ENCODE results near the gene MAD2L2.

Gene MAD2L2

DNA sequence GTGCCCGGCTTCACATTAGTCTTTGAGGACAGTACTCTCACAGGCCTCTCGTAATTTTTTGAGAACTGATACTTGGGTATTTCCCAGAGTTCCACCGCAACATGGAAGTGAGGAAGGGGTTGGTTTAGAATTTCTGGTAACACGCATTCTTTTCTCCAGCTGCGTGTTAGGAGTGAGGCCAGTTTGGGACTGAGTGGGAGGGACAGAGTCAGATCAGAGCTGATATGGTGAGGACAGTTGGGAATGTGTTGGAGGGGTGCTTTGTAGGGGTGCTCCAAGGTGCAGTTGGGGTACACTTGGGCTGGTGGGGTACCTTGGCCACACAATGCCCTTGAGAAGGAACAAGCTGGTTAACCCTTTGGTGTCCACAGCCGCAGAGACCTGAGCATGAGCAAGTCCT is 10.2 kb downstream of the MAD2L2 start:
- CTCF ChIA-PET: interaction anchor here (0.7 kb wide), 1 partner anchor 24 kb away, joined by 3 read pairs; no protein-coding TSS in a partner anchor
- no peak overlapping the region for H3K27ac ChIP-seq
- POLR2A ChIA-PET (ENCODE audit: low non-redundant PET): no interaction called here
- TF ChIP-seq, protein P1, sequence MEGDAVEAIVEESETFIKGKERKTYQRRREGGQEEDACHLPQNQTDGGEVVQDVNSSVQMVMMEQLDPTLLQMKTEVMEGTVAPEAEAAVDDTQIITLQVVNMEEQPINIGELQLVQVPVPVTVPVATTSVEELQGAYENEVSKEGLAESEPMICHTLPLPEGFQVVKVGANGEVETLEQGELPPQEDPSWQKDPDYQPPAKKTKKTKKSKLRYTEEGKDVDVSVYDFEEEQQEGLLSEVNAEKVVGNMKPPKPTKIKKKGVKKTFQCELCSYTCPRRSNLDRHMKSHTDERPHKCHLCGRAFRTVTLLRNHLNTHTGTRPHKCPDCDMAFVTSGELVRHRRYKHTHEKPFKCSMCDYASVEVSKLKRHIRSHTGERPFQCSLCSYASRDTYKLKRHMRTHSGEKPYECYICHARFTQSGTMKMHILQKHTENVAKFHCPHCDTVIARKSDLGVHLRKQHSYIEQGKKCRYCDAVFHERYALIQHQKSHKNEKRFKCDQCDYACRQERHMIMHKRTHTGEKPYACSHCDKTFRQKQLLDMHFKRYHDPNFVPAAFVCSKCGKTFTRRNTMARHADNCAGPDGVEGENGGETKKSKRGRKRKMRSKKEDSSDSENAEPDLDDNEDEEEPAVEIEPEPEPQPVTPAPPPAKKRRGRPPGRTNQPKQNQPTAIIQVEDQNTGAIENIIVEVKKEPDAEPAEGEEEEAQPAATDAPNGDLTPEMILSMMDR (conservative IDR thresholded peaks at IDR 0.05; ENCODE audit: low read depth): no peak
- DNase-seq (ENCODE audit: low spot score): no peak

DNA sequence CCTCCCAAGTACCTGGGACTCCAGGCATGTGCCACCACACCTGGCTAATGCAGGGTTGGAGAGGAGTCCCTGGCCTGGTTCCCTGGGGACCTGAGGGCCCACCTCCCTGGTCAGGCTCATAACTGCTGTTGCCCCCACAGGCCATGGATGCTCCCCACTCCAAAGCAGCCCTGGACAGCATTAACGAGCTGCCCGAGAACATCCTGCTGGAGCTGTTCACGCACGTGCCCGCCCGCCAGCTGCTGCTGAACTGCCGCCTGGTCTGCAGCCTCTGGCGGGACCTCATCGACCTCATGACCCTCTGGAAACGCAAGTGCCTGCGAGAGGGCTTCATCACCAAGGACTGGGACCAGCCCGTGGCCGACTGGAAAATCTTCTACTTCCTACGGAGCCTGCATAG is 12.4 kb downstream of the MAD2L2 start:
- POLR2A ChIA-PET (ENCODE audit: low non-redundant PET): no interaction called here

DNA sequence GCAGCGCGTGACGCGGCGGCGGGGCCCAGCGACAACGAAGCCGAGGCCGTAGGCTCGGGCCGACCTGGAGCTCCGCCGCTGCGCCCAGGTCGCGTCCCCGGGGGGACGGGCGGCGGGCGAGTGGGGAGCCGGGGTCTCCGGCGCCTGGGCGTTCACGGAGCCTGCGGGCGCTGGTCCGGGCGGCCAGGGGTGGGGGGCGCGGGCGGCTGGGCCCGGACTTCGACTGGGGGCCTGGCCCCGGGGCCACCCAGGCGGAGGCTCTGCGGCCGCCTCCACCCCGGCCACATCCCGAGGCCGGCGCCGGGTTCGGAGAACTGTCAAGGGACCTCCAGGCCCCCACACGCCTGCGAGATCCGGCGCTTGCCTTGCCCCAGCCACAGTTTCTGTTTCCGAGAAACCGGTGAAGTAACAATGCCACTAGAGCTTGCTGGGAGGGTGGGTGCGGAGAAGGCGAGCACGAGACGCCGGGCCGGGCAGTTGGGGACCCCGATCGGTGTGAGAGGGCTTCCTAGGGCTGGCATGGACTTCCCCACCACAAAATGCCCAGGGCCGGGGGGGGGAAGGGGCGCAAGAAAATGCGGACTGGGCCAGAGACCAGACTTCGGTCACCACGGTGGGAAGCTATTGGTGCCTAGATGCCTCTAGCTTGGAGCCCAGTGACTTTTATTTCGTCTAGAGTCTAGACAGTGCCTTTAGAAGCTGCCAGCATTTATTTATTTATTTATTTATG is 16.4 kb downstream of the MAD2L2 start:
- CTCF ChIA-PET: interaction anchor here (0.7 to 2.4 kb wide), 13 partner anchors 9 to 627 kb away, joined by 3 to 21 read pairs (median 6); partner anchors contain the start of genes FBXO2 and FBXO44
- POLR2A ChIA-PET (ENCODE audit: low non-redundant PET): interaction anchor here (0.5 to 1.2 kb wide), 5 partner anchors 8 to 245 kb away, joined by 3 to 4 read pairs (median 3); no protein-coding TSS in a partner anchor
- DNase-seq (ENCODE audit: low spot score): peak; percentile 10
- TF ChIP-seq, protein P1 (conservative IDR thresholded peaks at IDR 0.05; ENCODE audit: low read depth): peak; percentile 46; the same call in 1 of the 2 replicates
- H3K27ac ChIP-seq: peak overlapping the region; percentile 66

More for the DNA sequence above, 12.4 kb downstream of the MAD2L2 start:
- TF ChIP-seq, protein P1 (conservative IDR thresholded peaks at IDR 0.05; ENCODE audit: low read depth): no peak
- peak overlapping the region; percentile 12; the same call in 1 of the 2 replicates for H3K27ac ChIP-seq
- CTCF ChIA-PET: no interaction called here
- DNase-seq (ENCODE audit: low spot score): no peak

DNA sequence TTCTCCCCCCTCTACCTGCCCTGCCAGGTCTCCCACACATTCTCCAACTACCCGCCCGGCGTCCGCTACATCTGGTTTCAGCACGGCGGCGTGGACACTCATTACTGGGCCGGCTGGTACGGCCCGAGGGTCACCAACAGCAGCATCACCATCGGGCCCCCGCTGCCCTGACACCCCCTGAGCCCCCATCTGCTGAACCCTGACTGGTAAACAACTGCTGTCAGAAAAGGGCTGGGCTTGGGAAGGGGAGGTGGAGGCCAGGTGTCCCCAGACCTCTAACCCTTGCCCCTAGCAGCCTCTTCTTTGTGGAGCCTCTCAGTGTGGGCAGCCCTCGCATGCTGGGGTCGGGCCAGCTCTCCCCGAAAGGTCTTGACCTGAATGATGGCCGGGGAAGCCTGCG is 19.8 kb downstream of the MAD2L2 start:
- H3K27ac ChIP-seq: no peak overlapping the region
- TF ChIP-seq, protein P1 (conservative IDR thresholded peaks at IDR 0.05; ENCODE audit: low read depth): no peak
- ChIA-PET CTCF (no interaction called here), POLR2A (ENCODE audit: low non-redundant PET) (no interaction called here)
- DNase-seq (ENCODE audit: low spot score): no peak

DNA sequence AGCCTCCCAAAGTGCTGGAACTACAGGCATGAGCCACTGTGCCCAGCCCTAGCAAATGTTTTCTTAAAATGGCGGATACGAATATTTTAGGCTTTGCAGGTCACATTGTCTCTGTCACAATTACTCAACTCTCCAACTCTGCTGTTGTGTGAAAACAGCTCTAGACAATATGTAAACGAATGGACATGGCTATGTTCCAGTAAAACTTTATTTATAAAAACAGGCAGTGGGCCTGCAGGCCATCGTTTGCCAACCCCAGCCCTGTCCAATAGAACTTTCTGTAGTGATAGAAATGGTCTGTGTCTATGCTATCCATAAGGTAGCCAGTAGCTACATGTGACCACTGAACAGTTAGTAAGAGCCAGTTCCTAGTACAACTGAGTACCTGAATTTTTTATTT is 21.2 kb downstream of the MAD2L2 start:
- ChIA-PET CTCF (no interaction called here), POLR2A (ENCODE audit: low non-redundant PET) (no interaction called here)
- no peak overlapping the region for H3K27ac ChIP-seq
- TF ChIP-seq, protein P1 (conservative IDR thresholded peaks at IDR 0.05; ENCODE audit: low read depth): no peak
- DNase-seq (ENCODE audit: low spot score): no peak

GRCh38 chr1:11658542-11658941 is 22.4 kb downstream of the MAD2L2 start:
- POLR2A ChIA-PET (ENCODE audit: low non-redundant PET): interaction anchor here (0.7 kb wide), 1 partner anchor 11 kb away, joined by 3 read pairs; no protein-coding TSS in a partner anchor
- no peak overlapping the region for H3K27ac ChIP-seq
- DNase-seq (ENCODE audit: low spot score): no peak
- TF ChIP-seq, protein P1 (conservative IDR thresholded peaks at IDR 0.05; ENCODE audit: low read depth): no peak
- CTCF ChIA-PET: no interaction called here

All from RWPE1 (cell line).